GM12878 (cell line): ENCODE data around the gene PRIM1.

Experiments
- BCL11A ChIP-seq: IDR thresholded peaks from 2 replicates; pipeline ENCODE4 v1.6.1; 2011; ENCODE audit warnings: low read depth, low read length
- CTCF ChIP-seq, 3 experiments: IDR thresholded peaks in 2 of 3; conservative IDR thresholded peaks in 1 of 3; 2 replicates each; pipeline ENCODE4 v1.5.1; 2011; ENCODE audit warnings: low read depth in 3 of 3, low read length in 3 of 3, mild to moderate bottlenecking in 3 of 3, control low read depth in 2 of 3, moderate library complexity in 2 of 3, inconsistent platforms in 1 of 3, mixed read lengths in 1 of 3; ENCODE audit not compliant: control insufficient read depth in 2 of 3, insufficient read depth in 1 of 3; ENCODE audit errors: extremely low read depth in 1 of 3
- EP300 ChIP-seq, 2 experiments: fragments of 150-350 bp in 1 of 2; IDR thresholded peaks; 2 replicates each; pipeline ENCODE4 v1.6.1; 2011 to 2012; ENCODE audit warnings: low read depth in 2 of 2, low read length in 2 of 2, borderline replicate concordance in 1 of 2, improper control_type of control experiment in 1 of 2, inconsistent platforms in 1 of 2; ENCODE audit not compliant: control insufficient read depth in 1 of 2
- EZH2 ChIP-seq: IDR thresholded peaks from 2 replicates; pipeline ENCODE4 v1.6.1; 2012; ENCODE audit warnings: low read depth, mild to moderate bottlenecking, control low read depth, inconsistent platforms, low read length, borderline replicate concordance; ENCODE audit not compliant: control insufficient read depth
- FOS ChIP-seq: IDR thresholded peaks from 3 replicates; pipeline ENCODE4 v1.6.1; 2011; ENCODE audit warnings: borderline replicate concordance; ENCODE audit not compliant: insufficient read length; ENCODE audit errors: extremely low read depth
- HCFC1 ChIP-seq: fragments of 150-350 bp; IDR thresholded peaks from 2 replicates; pipeline ENCODE4 v1.6.1; 2014; ENCODE audit warnings: low read length
- KDM1A ChIP-seq: fragments of 200-600 bp; sonication (generic); IDR thresholded peaks from 2 replicates; pipeline ENCODE4 v1.6.1; 2016; ENCODE audit warnings: borderline replicate concordance
- MXI1 ChIP-seq: fragments of 150-350 bp; IDR thresholded peaks from 2 replicates; pipeline ENCODE4 v1.6.1; 2011; ENCODE audit warnings: low read depth, mild to moderate bottlenecking, inconsistent platforms, low read length, improper control_type of control experiment
- NKRF ChIP-seq: fragments of 450-650 bp; conservative IDR thresholded peaks from 2 replicates; pipeline ENCODE4 v1.6.1; 2017; ENCODE audit warnings: mild to moderate bottlenecking, moderate library complexity
- PBX3 ChIP-seq: IDR thresholded peaks from 2 replicates; pipeline ENCODE4 v1.6.1; 2011; ENCODE audit warnings: mild to moderate bottlenecking, low read depth, low read length, moderate library complexity; ENCODE audit not compliant: insufficient replicate concordance
- RAD51 ChIP-seq: fragments of 450-650 bp; IDR thresholded peaks from 2 replicates; pipeline ENCODE4 v1.6.1; 2016; ENCODE audit warnings: moderate library complexity, mild to moderate bottlenecking, inconsistent platforms
- RBBP5 ChIP-seq: fragments of 200-600 bp; sonication (generic); conservative IDR thresholded peaks from 2 replicates; pipeline ENCODE4 v1.6.1; 2016
- SUZ12 ChIP-seq: fragments of 200-600 bp; sonication (generic); IDR thresholded peaks from one replicate; pipeline ENCODE4 v1.6.1; 2018; ENCODE audit warnings: antibody characterized with exemption, mild to moderate bottlenecking; ENCODE audit not compliant: unreplicated experiment

- no peak for TF ChIP-seq CTCF (IDR thresholded peaks at IDR 0.05 in 2 of 3, conservative IDR thresholded peaks at IDR 0.05 in 1 of 3; ENCODE audit: control insufficient read depth in 2 of 3, extremely low read depth in 1 of 3, insufficient read depth in 1 of 3, low read depth in 3 of 3, low read length in 3 of 3)
- no peak for TF ChIP-seq EZH2
- TF ChIP-seq KDM1A, result no peak
- TF ChIP-seq MXI1, result no peak
- TF ChIP-seq NKRF, result no peak
- TF ChIP-seq RAD51, result no peak
- no peak for TF ChIP-seq FOS
- no peak for TF ChIP-seq BCL11A
- TF ChIP-seq HCFC1, result no peak
- no peak for TF ChIP-seq SUZ12
- no peak for TF ChIP-seq EP300 (IDR thresholded peaks at IDR 0.05; ENCODE audit: borderline replicate concordance in 1 of 2, control insufficient read depth in 1 of 2, low read depth in 2 of 2, low read length in 2 of 2)
- TF ChIP-seq RBBP5, result no peak
- TF ChIP-seq PBX3, result no peak
Observed at GRCh38 chr12:56724701-56724971, 27.5 kb downstream of the PRIM1 start.
